GM12872 (cell line): ENCODE data around the gene REXO1.

Experiments used
- TF ChIP-seq, protein P1 (sequence below): IDR thresholded peaks from 3 replicates; pipeline ENCODE4 v1.5.1; 2011; ENCODE audit warnings: low read depth, mild to moderate bottlenecking, low read length, moderate library complexity; ENCODE audit not compliant: insufficient read depth

REXO1 gene

DNA sequence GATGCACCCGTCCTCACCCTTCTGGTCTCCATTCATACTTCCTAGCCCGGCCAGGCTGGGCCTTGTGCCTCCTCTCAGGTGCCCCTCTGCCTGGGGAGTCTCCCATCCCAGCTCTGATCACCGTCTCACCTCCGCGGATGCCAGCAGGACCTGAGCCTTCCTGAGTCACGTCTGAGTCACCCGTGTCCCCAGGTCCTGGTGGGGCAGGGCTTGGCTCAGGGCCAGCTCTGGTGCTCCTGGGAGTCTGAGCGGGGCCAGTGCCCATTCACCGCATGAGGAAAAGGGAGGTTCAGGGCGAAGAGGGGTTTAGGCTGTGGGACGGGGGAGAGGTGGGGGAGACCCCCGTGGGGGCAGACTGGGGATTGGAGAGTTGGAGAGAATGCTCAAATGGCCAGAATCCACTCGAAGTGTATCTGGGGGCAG lies 36.8 kb downstream of the REXO1 start:
- TF ChIP-seq, protein P1, sequence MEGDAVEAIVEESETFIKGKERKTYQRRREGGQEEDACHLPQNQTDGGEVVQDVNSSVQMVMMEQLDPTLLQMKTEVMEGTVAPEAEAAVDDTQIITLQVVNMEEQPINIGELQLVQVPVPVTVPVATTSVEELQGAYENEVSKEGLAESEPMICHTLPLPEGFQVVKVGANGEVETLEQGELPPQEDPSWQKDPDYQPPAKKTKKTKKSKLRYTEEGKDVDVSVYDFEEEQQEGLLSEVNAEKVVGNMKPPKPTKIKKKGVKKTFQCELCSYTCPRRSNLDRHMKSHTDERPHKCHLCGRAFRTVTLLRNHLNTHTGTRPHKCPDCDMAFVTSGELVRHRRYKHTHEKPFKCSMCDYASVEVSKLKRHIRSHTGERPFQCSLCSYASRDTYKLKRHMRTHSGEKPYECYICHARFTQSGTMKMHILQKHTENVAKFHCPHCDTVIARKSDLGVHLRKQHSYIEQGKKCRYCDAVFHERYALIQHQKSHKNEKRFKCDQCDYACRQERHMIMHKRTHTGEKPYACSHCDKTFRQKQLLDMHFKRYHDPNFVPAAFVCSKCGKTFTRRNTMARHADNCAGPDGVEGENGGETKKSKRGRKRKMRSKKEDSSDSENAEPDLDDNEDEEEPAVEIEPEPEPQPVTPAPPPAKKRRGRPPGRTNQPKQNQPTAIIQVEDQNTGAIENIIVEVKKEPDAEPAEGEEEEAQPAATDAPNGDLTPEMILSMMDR = no peak

DNA sequence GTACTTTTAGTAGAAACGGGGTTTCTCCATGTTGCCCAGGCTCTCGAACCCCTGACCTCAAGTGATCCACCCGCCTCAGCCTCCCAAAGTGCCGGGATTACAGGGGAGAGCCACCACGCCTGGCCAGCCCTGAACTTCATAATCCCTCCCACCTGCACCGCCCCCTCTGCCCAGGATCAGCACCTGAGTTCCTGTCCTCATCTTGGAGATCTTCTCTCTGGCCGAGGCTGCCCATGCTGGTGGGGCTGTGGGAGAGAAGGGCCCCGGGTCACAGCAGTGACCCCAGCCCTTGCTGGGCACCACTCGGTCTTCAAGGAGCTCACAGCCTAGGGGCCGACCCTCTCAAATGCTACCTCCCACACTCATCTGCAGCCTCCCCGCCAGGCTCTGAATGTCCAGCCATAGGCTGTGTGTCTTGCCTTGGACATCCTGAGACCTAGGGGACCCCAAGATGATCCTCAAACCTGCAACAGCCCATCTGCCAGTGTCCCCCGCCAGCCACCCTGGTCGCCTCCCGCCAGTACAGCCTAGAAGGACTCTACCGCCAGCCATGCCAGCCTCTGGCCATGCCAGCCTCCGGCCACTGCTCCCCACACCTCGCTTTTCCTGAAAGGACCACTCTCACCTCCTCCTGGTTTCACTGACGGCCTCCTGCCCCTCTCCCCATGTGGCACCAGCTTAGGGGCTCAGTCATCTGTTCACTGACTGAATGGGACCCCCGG lies 37.7 kb downstream of the REXO1 start:
- TF ChIP-seq, protein P1 = no peak

DNA sequence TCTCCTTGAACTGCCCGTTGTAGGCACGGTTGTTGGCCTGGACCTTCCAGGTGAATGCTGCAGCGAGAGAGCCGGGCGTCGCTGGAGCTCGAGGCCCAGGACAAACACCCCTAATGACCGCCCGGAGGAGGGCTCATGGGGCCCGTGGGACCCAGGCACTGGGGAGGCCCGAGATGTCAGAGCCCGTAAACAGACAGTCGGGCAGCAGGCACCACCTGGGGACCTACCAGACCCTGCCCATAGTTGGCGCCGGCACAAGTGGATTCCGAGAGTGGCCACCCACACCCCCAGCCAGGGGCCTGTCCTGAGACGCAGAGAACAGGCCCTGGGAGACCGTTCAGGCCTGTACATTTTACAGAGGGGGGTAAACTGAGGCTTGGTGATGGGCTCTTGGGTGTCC lies 38.6 kb downstream of the REXO1 start:
- TF ChIP-seq, protein P1 = no peak

DNA sequence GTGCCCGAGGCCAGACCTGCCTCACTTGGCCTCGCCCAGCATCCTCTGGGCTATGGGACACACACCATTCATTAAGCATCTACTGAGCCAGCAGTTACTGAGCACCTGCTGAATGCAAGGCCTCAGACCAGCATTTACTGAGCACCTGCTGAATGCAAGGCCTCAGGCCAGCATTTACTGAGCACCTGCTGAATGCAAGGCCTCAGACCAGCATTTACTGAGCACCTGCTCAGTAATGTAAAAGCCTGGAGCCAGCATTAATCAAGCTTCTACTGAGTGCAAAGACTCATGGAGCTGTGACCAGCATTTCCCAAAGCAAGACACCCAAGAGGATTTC lies 39.9 kb downstream of the REXO1 start:
- TF ChIP-seq, protein P1 = no peak

DNA sequence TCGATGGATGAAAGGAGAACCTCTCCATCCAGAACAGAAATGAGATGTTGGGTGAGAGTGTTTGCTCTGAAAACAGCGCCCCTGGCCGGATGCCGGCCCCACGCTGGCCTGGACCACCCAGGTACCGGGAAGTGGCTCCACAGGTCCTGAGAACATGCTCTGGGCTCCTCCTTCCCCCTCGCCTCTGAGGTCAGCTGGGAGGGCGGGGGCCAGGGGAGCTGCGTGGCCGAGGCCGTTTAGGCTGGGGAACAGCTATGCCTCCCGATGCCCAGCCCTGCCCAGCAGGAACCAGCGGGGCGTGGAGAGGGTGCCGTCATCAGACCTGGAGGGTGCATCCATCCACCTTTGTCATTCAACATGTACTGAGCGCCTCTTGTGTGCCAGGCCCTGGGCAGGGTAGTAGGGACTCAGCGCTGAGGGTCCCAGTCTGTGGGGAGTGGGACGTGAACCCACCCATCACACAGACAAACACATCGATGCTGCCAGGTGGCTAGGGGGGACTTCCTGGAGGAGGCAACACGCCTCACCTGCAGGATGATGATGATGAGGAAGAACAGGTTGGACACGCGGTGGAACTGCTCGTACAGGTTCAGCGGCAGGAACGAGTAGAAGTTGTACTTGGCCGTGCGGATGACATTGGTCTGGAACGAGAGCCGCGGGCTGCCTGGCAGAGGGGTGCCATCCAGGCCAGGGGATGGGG lies 40.4 kb downstream of the REXO1 start:
- TF ChIP-seq, protein P1 = no peak

DNA sequence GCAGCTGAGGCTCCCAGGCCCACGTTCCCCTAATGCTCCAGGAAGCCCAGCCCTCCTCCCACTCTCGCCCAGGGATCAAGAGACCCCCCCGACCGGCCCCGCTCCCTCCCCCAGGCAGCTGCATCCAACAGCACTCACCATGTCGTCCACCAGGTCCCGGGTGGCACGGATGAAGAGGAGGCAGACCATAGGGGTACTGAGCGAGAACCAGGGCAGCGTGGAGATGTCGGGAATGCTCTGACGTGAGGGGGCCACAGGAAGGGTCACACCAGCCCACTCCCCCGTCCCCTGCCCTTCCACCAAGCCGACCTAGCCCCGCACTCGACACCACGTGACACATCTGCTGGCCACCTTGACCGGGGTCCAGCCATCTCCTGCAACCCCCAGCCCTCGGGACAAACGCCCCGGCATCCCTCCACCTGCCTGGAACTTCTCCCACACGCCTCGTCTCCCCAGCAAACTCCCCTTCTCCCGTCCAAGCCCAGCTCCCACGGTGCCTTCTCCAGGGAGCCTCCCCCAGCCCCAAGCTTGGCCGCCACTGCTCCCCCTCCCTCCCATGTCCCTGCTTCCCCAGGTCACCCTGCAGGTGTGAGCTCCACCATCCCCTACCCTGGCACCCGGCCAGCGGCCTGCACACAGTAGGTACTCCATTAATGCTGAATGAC lies 41.1 kb downstream of the REXO1 start:
- TF ChIP-seq, protein P1 = no peak

DNA sequence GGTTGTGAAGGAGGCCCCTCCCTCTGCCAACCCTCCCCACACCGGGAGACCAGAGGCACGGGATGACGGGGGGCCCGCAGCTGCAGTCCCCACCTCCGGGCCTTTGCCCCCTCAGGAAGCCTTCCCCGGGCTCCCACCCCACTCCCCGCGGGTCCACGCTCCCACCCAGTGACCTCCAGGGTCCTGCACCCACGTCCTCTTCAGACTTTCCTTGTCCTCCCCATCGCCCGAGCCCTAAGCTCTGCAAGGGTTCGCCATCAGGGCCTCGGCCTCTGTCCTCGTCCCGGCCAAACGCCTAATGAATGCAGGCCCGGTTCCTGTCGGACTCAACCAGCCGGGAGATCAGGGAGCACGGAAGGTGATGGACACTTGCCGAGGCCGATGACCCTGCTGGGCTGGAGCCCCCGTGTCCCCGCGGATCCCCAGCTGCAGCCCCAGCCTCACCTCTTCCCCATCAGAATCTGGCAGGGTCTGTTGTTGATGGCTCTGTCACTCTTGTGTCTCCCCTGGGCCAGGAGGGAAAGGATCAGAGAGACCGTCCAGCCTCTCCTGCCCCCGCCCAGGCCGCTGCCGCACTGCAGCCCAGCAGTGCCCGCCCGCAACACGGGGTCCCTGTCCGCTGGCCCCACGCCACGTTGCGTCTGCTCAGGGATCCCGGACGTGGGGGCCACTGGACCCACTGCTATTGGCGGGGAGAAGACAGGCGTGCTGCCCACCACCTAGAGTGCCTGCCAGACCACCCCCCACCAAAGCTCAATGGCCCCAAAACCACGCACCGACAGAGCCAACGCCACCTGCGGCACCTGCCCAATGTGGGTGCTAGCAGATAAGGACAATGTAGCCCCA lies 41.9 kb downstream of the REXO1 start:
- TF ChIP-seq, protein P1 = no peak
